ENCODE data around the gene IPMK.

The IPMK gene

GRCh38 chr10:58282615-58283014 lies 14.9 kb upstream of the IPMK start:
- Histone ChIP-seq H3K9ac (ENCODE audit: low read length in 2 of 2) (no peak overlapping the region), H3K4me3 (ENCODE audit: low read length in 2 of 2) (no peak overlapping the region), H3K27me3 (ENCODE audit: control insufficient read depth in 1 of 2, insufficient read depth in 2 of 2, low read length in 2 of 2) (no peaks in the 10 kb centered on the region), H3K36me3 (ENCODE audit: control insufficient read depth in 2 of 2, insufficient read depth in 2 of 2, low read length in 2 of 2) (peaks cover 2 to 9% of the 10 kb centered on the region in 2 donors), H3K9me3 (ENCODE audit: control insufficient read depth in 2 of 2, low read length in 2 of 2) (no peaks in the 10 kb centered on the region), H3K27ac (ENCODE audit: low read length) (no peak overlapping the region), H3K4me1 (ENCODE audit: control insufficient read depth, insufficient read depth, low read length) (no peaks in the 10 kb centered on the region)

GRCh38 chr10:58281092-58281752 lies 13.5 kb upstream of the IPMK start:
- Histone ChIP-seq H3K9ac (ENCODE audit: low read length in 2 of 2) (no peak overlapping the region), H3K36me3 (ENCODE audit: control insufficient read depth in 2 of 2, insufficient read depth in 2 of 2, low read length in 2 of 2) (peaks cover 2 to 10% of the 10 kb centered on the region in 2 donors), H3K27ac (ENCODE audit: low read length) (no peak overlapping the region), H3K4me3 (ENCODE audit: low read length in 2 of 2) (no peak overlapping the region), H3K27me3 (ENCODE audit: control insufficient read depth in 1 of 2, insufficient read depth in 2 of 2, low read length in 2 of 2) (no peaks in the 10 kb centered on the region), H3K9me3 (ENCODE audit: control insufficient read depth in 2 of 2, low read length in 2 of 2) (no peaks in the 10 kb centered on the region), H3K4me1 (ENCODE audit: control insufficient read depth, insufficient read depth, low read length) (no peaks in the 10 kb centered on the region)

DNA sequence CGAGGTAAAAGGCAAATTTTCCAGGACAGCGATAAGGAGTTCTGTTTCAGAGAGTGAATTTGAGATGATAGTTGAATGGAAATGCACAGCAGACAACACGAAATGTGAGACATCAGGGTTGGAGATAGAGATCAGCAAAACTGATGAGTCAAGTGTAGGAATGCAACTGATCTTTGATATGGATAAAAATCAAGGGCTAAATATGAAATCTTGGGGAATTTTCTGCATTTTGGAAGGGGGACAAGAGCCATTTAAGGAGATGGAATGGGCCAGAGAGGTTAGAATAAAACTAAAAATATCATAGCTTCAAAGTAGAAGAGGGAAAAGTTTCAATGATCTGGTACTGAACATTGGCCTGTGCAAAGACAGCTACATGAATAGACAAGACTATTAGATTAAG lies 12.8 kb upstream of the IPMK start:
- peaks cover 2 to 10% of the 10 kb centered on the region in 2 donors for H3K36me3 ChIP-seq (ENCODE audit: control insufficient read depth in 2 of 2, insufficient read depth in 2 of 2, low read length in 2 of 2)
- no peaks in the 10 kb centered on the region for H3K27me3 ChIP-seq (ENCODE audit: control insufficient read depth in 1 of 2, insufficient read depth in 2 of 2, low read length in 2 of 2)
- no peak overlapping the region for H3K27ac ChIP-seq (ENCODE audit: low read length)

GRCh38 chr10:58278962-58279307 lies 11.2 kb upstream of the IPMK start:
- H3K36me3 ChIP-seq (ENCODE audit: control insufficient read depth in 2 of 2, insufficient read depth in 2 of 2, low read length in 2 of 2) = peaks cover 2 to 10% of the 10 kb centered on the region in 2 donors
- H3K27ac ChIP-seq (ENCODE audit: low read length) = no peak overlapping the region
- no peaks in the 10 kb centered on the region for H3K4me1 ChIP-seq (ENCODE audit: control insufficient read depth, insufficient read depth, low read length)
- no peaks in the 10 kb centered on the region for H3K27me3 ChIP-seq (ENCODE audit: control insufficient read depth in 1 of 2, insufficient read depth in 2 of 2, low read length in 2 of 2)
- H3K9me3 ChIP-seq (ENCODE audit: control insufficient read depth in 2 of 2, low read length in 2 of 2) = no peaks in the 10 kb centered on the region
- H3K9ac ChIP-seq (ENCODE audit: low read length in 2 of 2) = no peak overlapping the region
- no peak overlapping the region for H3K4me3 ChIP-seq (ENCODE audit: low read length in 2 of 2)

More for the DNA sequence above, 12.8 kb upstream of the IPMK start:
- no peaks in the 10 kb centered on the region for H3K9me3 ChIP-seq (ENCODE audit: control insufficient read depth in 2 of 2, low read length in 2 of 2)
- H3K9ac ChIP-seq (ENCODE audit: low read length in 2 of 2) = no peak overlapping the region
- H3K4me1 ChIP-seq (ENCODE audit: control insufficient read depth, insufficient read depth, low read length) = no peaks in the 10 kb centered on the region
- H3K4me3 ChIP-seq (ENCODE audit: low read length in 2 of 2) = no peak overlapping the region

DNA sequence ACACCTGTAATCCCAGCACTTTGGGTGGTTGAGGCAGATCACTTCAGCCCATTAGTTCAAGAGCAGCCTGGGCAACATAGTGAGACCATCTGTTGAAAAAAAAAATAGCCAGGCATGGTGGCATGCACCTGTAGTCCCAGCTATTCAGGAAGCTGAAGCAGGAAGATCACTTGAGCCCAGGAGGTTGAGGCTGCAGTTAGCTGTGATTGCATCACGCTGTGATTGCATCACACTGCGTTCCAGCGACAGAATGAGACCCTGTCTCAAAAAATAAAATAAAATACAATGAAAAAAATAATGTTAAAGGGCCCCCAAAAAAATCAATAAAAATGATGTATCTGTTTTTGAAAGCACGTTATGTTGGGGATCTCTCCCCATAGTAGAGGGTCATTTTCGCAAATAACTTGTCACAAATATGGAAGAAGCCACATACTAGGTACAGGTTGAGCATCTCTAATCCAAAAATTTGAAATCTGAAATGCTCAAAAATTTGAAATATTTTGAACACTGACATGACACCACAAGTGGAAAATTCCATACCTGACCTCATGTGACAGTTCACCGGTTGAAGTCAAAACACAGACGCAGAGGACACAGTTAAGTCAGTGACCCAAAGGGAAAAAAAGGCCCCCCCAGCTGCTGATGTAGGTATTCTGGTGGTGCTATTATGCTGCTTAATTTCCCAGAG lies 10.7 kb upstream of the IPMK start:
- H3K4me1 ChIP-seq (ENCODE audit: control insufficient read depth, insufficient read depth, low read length) = no peaks in the 10 kb centered on the region
- H3K27ac ChIP-seq (ENCODE audit: low read length) = no peak overlapping the region
- peaks cover 2 to 10% of the 10 kb centered on the region in 2 donors for H3K36me3 ChIP-seq (ENCODE audit: control insufficient read depth in 2 of 2, insufficient read depth in 2 of 2, low read length in 2 of 2)
- no peaks in the 10 kb centered on the region for H3K9me3 ChIP-seq (ENCODE audit: control insufficient read depth in 2 of 2, low read length in 2 of 2)
- no peak overlapping the region for H3K9ac ChIP-seq (ENCODE audit: low read length in 2 of 2)
- H3K4me3 ChIP-seq (ENCODE audit: low read length in 2 of 2) = no peak overlapping the region
- H3K27me3 ChIP-seq (ENCODE audit: control insufficient read depth in 1 of 2, insufficient read depth in 2 of 2, low read length in 2 of 2) = no peaks in the 10 kb centered on the region

DNA sequence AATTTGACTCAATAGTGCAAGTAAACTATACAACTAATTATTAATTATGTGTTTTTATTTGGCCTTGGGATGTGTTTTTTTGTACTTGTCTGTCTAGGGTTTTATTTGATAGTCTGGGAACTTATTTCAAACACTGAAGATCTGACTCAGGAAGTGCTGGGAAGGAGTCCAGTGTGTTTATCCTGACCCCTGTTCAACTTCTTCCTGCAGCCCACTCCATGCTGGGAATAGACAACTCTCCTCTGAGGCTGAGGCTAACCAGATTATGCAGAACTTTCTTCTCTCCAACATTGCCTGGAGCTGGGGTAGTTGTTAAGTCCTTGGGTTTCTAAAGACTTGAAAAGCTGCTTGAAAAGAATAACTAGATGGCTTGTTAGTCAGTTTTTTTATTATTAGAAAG lies 8.2 kb upstream of the IPMK start:
- Histone ChIP-seq H3K27me3 (ENCODE audit: control insufficient read depth in 1 of 2, insufficient read depth in 2 of 2, low read length in 2 of 2) (no peaks in the 10 kb centered on the region), H3K27ac (ENCODE audit: low read length) (no peak overlapping the region), H3K9me3 (ENCODE audit: control insufficient read depth in 2 of 2, low read length in 2 of 2) (no peaks in the 10 kb centered on the region), H3K36me3 (ENCODE audit: control insufficient read depth in 2 of 2, insufficient read depth in 2 of 2, low read length in 2 of 2) (peaks cover 2 to 10% of the 10 kb centered on the region in 2 donors), H3K4me3 (ENCODE audit: low read length in 2 of 2) (no peak overlapping the region), H3K9ac (ENCODE audit: low read length in 2 of 2) (no peak overlapping the region), H3K4me1 (ENCODE audit: control insufficient read depth, insufficient read depth, low read length) (no peaks in the 10 kb centered on the region)

DNA sequence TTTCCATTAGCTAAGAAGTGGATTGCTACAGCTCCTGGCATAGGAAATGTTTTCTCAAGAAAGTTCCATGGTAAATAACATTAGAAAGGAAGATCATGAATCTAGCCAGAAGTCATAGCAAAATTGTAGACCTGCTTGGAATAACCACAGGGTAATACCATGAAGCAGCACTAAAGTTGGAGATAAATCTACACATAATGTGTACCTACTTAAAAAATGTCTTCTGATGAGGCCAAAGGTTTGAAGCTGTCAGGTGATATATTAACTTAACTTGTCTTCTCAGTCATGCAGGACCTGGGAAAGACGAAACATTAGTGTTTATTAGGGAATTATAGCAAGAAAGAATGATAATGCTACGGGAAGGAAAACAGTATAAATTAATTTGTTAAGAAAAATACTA lies 7.6 kb upstream of the IPMK start:
- Histone ChIP-seq H3K4me3 (ENCODE audit: low read length in 2 of 2) (no peak overlapping the region), H3K9me3 (ENCODE audit: control insufficient read depth in 2 of 2, low read length in 2 of 2) (no peaks in the 10 kb centered on the region), H3K9ac (ENCODE audit: low read length in 2 of 2) (no peak overlapping the region), H3K36me3 (ENCODE audit: control insufficient read depth in 2 of 2, insufficient read depth in 2 of 2, low read length in 2 of 2) (peaks cover 2 to 10% of the 10 kb centered on the region in 2 donors), H3K27ac (ENCODE audit: low read length) (no peak overlapping the region), H3K27me3 (ENCODE audit: control insufficient read depth in 1 of 2, insufficient read depth in 2 of 2, low read length in 2 of 2) (no peaks in the 10 kb centered on the region), H3K4me1 (ENCODE audit: control insufficient read depth, insufficient read depth, low read length) (no peaks in the 10 kb centered on the region)

- Histone ChIP-seq H3K9ac (ENCODE audit: low read length in 2 of 2) (peak overlapping the region; percentile 88 to 91), H3K36me3 (ENCODE audit: control insufficient read depth in 2 of 2, insufficient read depth in 2 of 2, low read length in 2 of 2) (no peaks in the 10 kb centered on the region), H3K4me1 (ENCODE audit: control insufficient read depth, insufficient read depth, low read length) (no peaks in the 10 kb centered on the region), H3K27me3 (ENCODE audit: control insufficient read depth in 1 of 2, insufficient read depth in 2 of 2, low read length in 2 of 2) (no peaks in the 10 kb centered on the region), H3K9me3 (ENCODE audit: control insufficient read depth in 2 of 2, low read length in 2 of 2) (no peaks in the 10 kb centered on the region), H3K4me3 (ENCODE audit: low read length in 2 of 2) (peak overlapping the region; percentile 87 to 89), H3K27ac (ENCODE audit: low read length) (peak overlapping the region; percentile 89)
Measured at GRCh38 chr10:58269782-58270290, 2.1 kb upstream of the IPMK start.

GRCh38 chr10:58268946-58269781 lies 1.5 kb upstream of the IPMK start, which contains the start of gene CISD1:
TSS of gene CISD1 (plus strand) at chr10:58269162. CDS start at chr10:58269274, 112 bp downstream.
- Histone ChIP-seq H3K36me3 (ENCODE audit: control insufficient read depth in 2 of 2, insufficient read depth in 2 of 2, low read length in 2 of 2) (no peaks in the 10 kb centered on the region), H3K9me3 (ENCODE audit: control insufficient read depth in 2 of 2, low read length in 2 of 2) (no peaks in the 10 kb centered on the region), H3K9ac (ENCODE audit: low read length in 2 of 2) (peak within 1 kb of the TSS; percentile 88 to 91), H3K27ac (ENCODE audit: low read length) (peak within 1 kb of the TSS; percentile 89), H3K4me3 (ENCODE audit: low read length in 2 of 2) (peak within 1 kb of the TSS; percentile 87 to 89), H3K4me1 (ENCODE audit: control insufficient read depth, insufficient read depth, low read length) (no peaks in the 10 kb centered on the region), H3K27me3 (ENCODE audit: control insufficient read depth in 1 of 2, insufficient read depth in 2 of 2, low read length in 2 of 2) (no peaks in the 10 kb centered on the region)

GRCh38 chr10:58268454-58268945 lies 806 bp upstream of the IPMK start:
- Histone ChIP-seq H3K27me3 (ENCODE audit: control insufficient read depth in 1 of 2, insufficient read depth in 2 of 2, low read length in 2 of 2) (no peaks in the 10 kb centered on the region), H3K9me3 (ENCODE audit: control insufficient read depth in 2 of 2, low read length in 2 of 2) (no peaks in the 10 kb centered on the region), H3K4me3 (ENCODE audit: low read length in 2 of 2) (peak overlapping the region; percentile 78 to 87), H3K27ac (ENCODE audit: low read length) (peak overlapping the region; percentile 89), H3K36me3 (ENCODE audit: control insufficient read depth in 2 of 2, insufficient read depth in 2 of 2, low read length in 2 of 2) (no peaks in the 10 kb centered on the region), H3K9ac (ENCODE audit: low read length in 2 of 2) (peak overlapping the region; percentile 73 to 75), H3K4me1 (ENCODE audit: control insufficient read depth, insufficient read depth, low read length) (no peaks in the 10 kb centered on the region)

Data from stomach smooth muscle (tissue), 2 donors.